B cell (primary cell): Measurements from ENCODE around the gene WDR82. TPM values are rescaled to one million over a fixed set of nuclear protein-coding genes. Genes with fewer than 3 reads are reported as not detected.

ENCODE experiments used
- ATAC-seq: fragments of 200-7000 bp; cut with Tn5 transposase; one replicate; pipeline ENCODE4 v1.10.0; 2021; ENCODE audit warnings: low read depth, mild to moderate bottlenecking, moderate number of reproducible peaks, moderate library complexity
- CTCF ChIA-PET: fragments of 350-600 bp; sonication (Branson Sonifier 250); formaldehyde crosslinking; loops from one replicate; lab custom pipeline; 2021; ENCODE audit warnings: antibody characterized with exemption, inconsistent platforms; lab: Charles Lee
- POLR2A ChIA-PET: fragments of 350-600 bp; sonication (Branson Sonifier 250); formaldehyde crosslinking; loops from one replicate; lab custom pipeline; 2021; ENCODE audit warnings: antibody characterized with exemption; lab: Charles Lee
- DNase-seq: peaks from one replicate; pipeline ENCODE4 v3.0.0; 2013
- H2AFZ ChIP-seq: 2 replicates; pipeline ENCODE4 v1.6.1; 2012; ENCODE audit warnings: mild to moderate bottlenecking, low read depth, low read length; ENCODE audit not compliant: insufficient read depth, poor library complexity, severe bottlenecking
- H3K27ac ChIP-seq, 2 donors: 1 replicate in 1 of 2; 2 replicates in 1 of 2; pipeline ENCODE4 v1.5.1; 2012 to 2013; ENCODE audit warnings: low read length in 2 of 2, mild to moderate bottlenecking in 2 of 2, moderate library complexity in 1 of 2
- H3K27me3 ChIP-seq, 4 experiments: fragments of 200-600 bp in 1 of 4; sonication (generic) in 1 of 4; replicated peaks in 1 of 4; 1 replicate in 2 of 4; 2 replicates in 2 of 4; pipeline versions ENCODE4 v1.6.1 to v1.7.0; 2013 to 2016; ENCODE audit warnings: low read length in 3 of 4, mild to moderate bottlenecking in 2 of 4, mixed read lengths in 1 of 4, moderate library complexity in 1 of 4; ENCODE audit not compliant: insufficient read depth in 4 of 4, control insufficient read depth in 3 of 4; ENCODE audit errors: control extremely low read depth in 1 of 4
- H3K36me3 ChIP-seq, 2 experiments: replicated peaks in 1 of 2; 1 replicate in 1 of 2; 2 replicates in 1 of 2; pipeline versions ENCODE4 v1.6.1 to v1.7.1; 2013; ENCODE audit warnings: low read length in 1 of 2; ENCODE audit not compliant: insufficient read depth in 2 of 2, control insufficient read depth in 1 of 2; ENCODE audit errors: control extremely low read depth in 1 of 2, extremely low read depth in 1 of 2
- H3K4me1 ChIP-seq, 2 donors: fragments of 200-600 bp in 1 of 2; sonication (generic) in 1 of 2; 1 replicate in 1 of 2; 2 replicates in 1 of 2; pipeline versions ENCODE4 v1.5.1 to v1.6.1; 2013 to 2017; ENCODE audit warnings: low read length in 2 of 2; ENCODE audit not compliant: control insufficient read depth in 2 of 2, insufficient read depth in 2 of 2
- H3K4me2 ChIP-seq: replicated peaks from 2 replicates; pipeline ENCODE3; 2012; ENCODE audit warnings: mild to moderate bottlenecking, low read depth, low read length; ENCODE audit not compliant: poor library complexity, severe bottlenecking
- H3K4me3 ChIP-seq, 5 experiments: fragments of 200-600 bp in 1 of 5; sonication (generic) in 1 of 5; 1 replicate in 3 of 5; 2 replicates in 2 of 5; pipeline versions ENCODE4 v1.5.1 to v1.7.0; 2011 to 2016; ENCODE audit warnings: low read length in 4 of 5, mild to moderate bottlenecking in 4 of 5, low read depth in 2 of 5, control low read depth in 1 of 5, moderate library complexity in 1 of 5; ENCODE audit not compliant: insufficient read depth in 1 of 5; ENCODE audit errors: control extremely low read depth in 1 of 5, extremely low read depth in 1 of 5
- H3K79me2 ChIP-seq: fragments of 200-600 bp; sonication (generic); one replicate; pipeline ENCODE4 v1.6.0; 2016; ENCODE audit warnings: low read length; ENCODE audit not compliant: control insufficient read depth, insufficient read depth
- H3K9ac ChIP-seq: fragments of 200-600 bp; sonication (generic); 2 replicates; pipeline ENCODE4 v1.6.1; 2017; ENCODE audit warnings: mild to moderate bottlenecking, low read length, moderate library complexity
- H3K9me3 ChIP-seq, 3 donors: one replicate each; pipeline versions ENCODE4 v1.6.1 to v1.7.1; 2013; ENCODE audit warnings: low read length in 2 of 3; ENCODE audit not compliant: control insufficient read depth in 2 of 3, insufficient read depth in 1 of 3; ENCODE audit errors: control extremely low read depth in 1 of 3
- H4K20me1 ChIP-seq: 2 replicates; pipeline ENCODE4 v1.6.0; 2012; ENCODE audit warnings: mild to moderate bottlenecking, low read length; ENCODE audit not compliant: insufficient read depth, control insufficient read depth, poor library complexity, severe bottlenecking
- H3K27ac Mint-ChIP-seq: one replicate; pipeline ENCODE4 v1.8.0; 2021; ENCODE audit warnings: mixed read lengths
- H3K27me3 Mint-ChIP-seq: one replicate; pipeline ENCODE4 v1.8.0; 2021; ENCODE audit warnings: mixed read lengths
- H3K4me1 Mint-ChIP-seq: one replicate; pipeline ENCODE4 v1.8.0; 2021; ENCODE audit warnings: mixed read lengths
- H3K4me3 Mint-ChIP-seq: one replicate; pipeline ENCODE4 v1.8.0; 2021; ENCODE audit warnings: mixed read lengths
- H3K9me3 Mint-ChIP-seq: one replicate; pipeline ENCODE4 v1.8.0; 2022; ENCODE audit warnings: mixed read lengths; ENCODE audit not compliant: insufficient read depth
- CTCF ChIP-seq: fragments of 200-600 bp; IDR thresholded peaks from one replicate; pipeline ENCODE4 v1.8.0; 2022; ENCODE audit warnings: antibody characterized with exemption, mild to moderate bottlenecking
- EZH2 ChIP-seq: IDR thresholded peaks from 2 replicates; pipeline ENCODE4 v1.6.1; 2012; ENCODE audit warnings: borderline replicate concordance, low read depth, mild to moderate bottlenecking, moderate library complexity, low read length; ENCODE audit not compliant: insufficient read depth, poor library complexity, severe bottlenecking
- WGBS: methylation state at CpG from one replicate; pipeline ENCODE4 v1.1.5; 2013; ENCODE audit warnings: missing lambda C conversion rate; ENCODE audit not compliant: insufficient coverage; 5-methylcytosine and 5-hydroxymethylcytosine counted together
- intact Hi-C: fragments of 100-400 bp; cut with micrococcal nuclease; formaldehyde crosslinking; loops from one replicate; pipeline ENCODE4 v1.10.0; 2022
- polyA plus RNA-seq: library from polyadenylated mRNA; depleted of rRNA; stranded (reverse); fragments of >200 nt; gene quantifications from 2 replicates; pipeline ENCODE4 v1.2.3, GENCODE V29; 2012
- total RNA-seq, 2 donors: library from RNA; stranded (reverse); fragments of 120-200 nt in 1 of 2; gene quantifications; 1 replicate in 1 of 2; 2 replicates in 1 of 2; pipeline versions ENCODE4 v1.2.3 to v1.2.4, GENCODE V29; 2013 to 2022

Gene WDR82
- total and polyA plus RNA-seq, 2 donors (not counting 1 experiment from before 2014, with no cell fraction given), result 27.8 to 101 TPM

- Histone ChIP-seq H3K9me3 (no peaks in the 10 kb centered on the region), H3K9ac (no peak overlapping the region), H3K36me3 (peaks cover 1 to 74% of the 10 kb centered on the region in 2 experiments), H2AFZ (no peak overlapping the region), H3K79me2 (peaks cover 50% of the 10 kb centered on the region), H3K4me2 (peak overlapping the region; percentile 58), H3K27me3 (no peaks in the 10 kb centered on the region), H3K27ac (peak overlapping the region; percentile 10 to 12), H4K20me1 (peaks cover 34% of the 10 kb centered on the region), H3K4me3 (no peak overlapping the region), H3K4me1 (peaks cover 48 to 67% of the 10 kb centered on the region in 2 donors)
- no peak for ATAC-seq
- CTCF ChIA-PET, result interaction anchor here (2.6 to 12.3 kb wide), 5 partner anchors 17 to 121 kb away, joined by 7 to 265 read pairs (median 177); partner anchors contain the start of genes GLYCTK, PPM1M, TWF2 and WDR82
- Mint-ChIP-seq H3K4me3 (no peak overlapping the region), H3K27ac (peak overlapping the region; percentile 26), H3K9me3 (no peaks in the 10 kb centered on the region), H3K27me3 (no peaks in the 10 kb centered on the region), H3K4me1 (peaks cover 55% of the 10 kb centered on the region)
- WGBS, result 83% methylated on average over 1 of the region's 3 CpGs
- intact Hi-C loops, result no loop called here
- no peak for TF ChIP-seq EZH2
- no peak for TF ChIP-seq CTCF
- DNase-seq, result peak; percentile 19
- POLR2A ChIA-PET, result no interaction called here
Measured at GRCh38 chr3:52218026-52218425, 60.4 kb downstream of the WDR82 start.

GRCh38 chr3:52217409-52217805 is 61.0 kb downstream of the WDR82 start:
- Mint-ChIP-seq H3K27me3 (no peaks in the 10 kb centered on the region), H3K4me1 (peaks cover 49% of the 10 kb centered on the region), H3K4me3 (no peak overlapping the region), H3K27ac (peak overlapping the region; percentile 71), H3K9me3 (no peaks in the 10 kb centered on the region)
- H3K36me3 ChIP-seq, result peaks cover 1 to 73% of the 10 kb centered on the region in 2 experiments
- H2AFZ ChIP-seq, result no peak overlapping the region
- H3K4me3 ChIP-seq, result no peak overlapping the region
- ChIA-PET POLR2A (interaction anchor here (0.9 kb wide), 1 partner anchor 8 kb away, joined by 3 read pairs; the partner anchor contains the start of gene TLR9), CTCF (interaction anchor here (2.6 to 12.3 kb wide), 3 partner anchors 16 to 121 kb away, joined by 7 to 265 read pairs (median 177); partner anchors contain the start of genes GLYCTK and WDR82)
- no peak overlapping the region for H3K9ac ChIP-seq
- peak overlapping the region in 1 of 2 donors; percentile 27 for H3K27ac ChIP-seq
- peak overlapping the region; percentile 37 for H3K4me2 ChIP-seq
- no peak for TF ChIP-seq EZH2
- no peak for TF ChIP-seq CTCF
- intact Hi-C loops, result no loop called here
- H4K20me1 ChIP-seq, result peaks cover 32% of the 10 kb centered on the region
- DNase-seq, result no peak
- no peaks in the 10 kb centered on the region for H3K9me3 ChIP-seq
- H3K79me2 ChIP-seq, result peaks cover 44% of the 10 kb centered on the region
- ATAC-seq, result no peak
- WGBS, result 50% methylated on average over 7 of the region's 10 CpGs
- H3K27me3 ChIP-seq, result no peaks in the 10 kb centered on the region
- peaks cover 48 to 61% of the 10 kb centered on the region in 2 donors for H3K4me1 ChIP-seq
